HT-29 (cell line): ENCODE data around the gene CFAP92. TPM values are rescaled to one million over a fixed set of nuclear protein-coding genes. Genes with fewer than 3 reads are reported as not detected.
"Not testable (repeated sequence)": the region's sequence is repeated elsewhere in the genome, so short reads cannot be mapped to it uniquely, and the experiment has no call there.

ENCODE experiments used
- DNase-seq: peaks from one replicate; pipeline ENCODE4 v3.0.0-alpha.2; 2015; ENCODE audit warnings: low spot score
- small RNA-seq: library from RNA; depleted of rRNA; stranded (forward); fragments of <200 nt; gene quantifications from one replicate; pipeline ENCODE3, GENCODE V24; 2014
- total RNA-seq: library from RNA; depleted of rRNA; stranded (reverse); fragments of >200 nt; shearing (Covaris generic); gene quantifications from 2 replicates; pipeline ENCODE4 v1.2.3, GENCODE V29; 2014; rRNA removed

Gene CFAP92
- total RNA-seq, 1 experiment from 2014 or later = 0.74 TPM

- DNase-seq = no peak
These were observed 126.4 kb downstream of the CFAP92 start for GRCh38 chr3:128867200-128868125.

GRCh38 chr3:128864849-128865804 is 128.7 kb downstream of the CFAP92 start:
- not testable (repeated sequence) for DNase-seq

DNA sequence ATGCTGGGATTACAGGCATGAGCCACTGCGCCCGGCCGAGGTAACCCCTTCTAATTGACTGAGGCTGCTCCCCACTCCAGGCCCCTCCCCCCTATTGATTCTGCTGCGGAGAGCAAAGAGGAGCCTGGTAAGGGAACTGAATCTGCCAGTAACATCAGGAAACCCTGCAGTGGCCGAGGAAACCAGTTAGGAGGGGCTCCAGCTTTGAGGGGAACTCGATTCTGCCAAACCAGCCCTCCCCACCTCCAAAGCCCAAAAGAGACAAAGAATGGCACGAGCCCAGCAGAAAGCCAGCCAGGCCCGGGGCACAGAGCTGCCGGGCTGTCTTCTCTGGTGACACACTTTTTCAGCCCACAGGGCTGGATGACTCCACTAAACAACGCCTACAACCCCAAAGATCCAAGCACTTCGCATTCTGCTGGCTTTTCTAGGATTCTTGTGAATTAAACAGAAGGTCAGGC is 129.5 kb downstream of the CFAP92 start:
- no peak for DNase-seq

DNA sequence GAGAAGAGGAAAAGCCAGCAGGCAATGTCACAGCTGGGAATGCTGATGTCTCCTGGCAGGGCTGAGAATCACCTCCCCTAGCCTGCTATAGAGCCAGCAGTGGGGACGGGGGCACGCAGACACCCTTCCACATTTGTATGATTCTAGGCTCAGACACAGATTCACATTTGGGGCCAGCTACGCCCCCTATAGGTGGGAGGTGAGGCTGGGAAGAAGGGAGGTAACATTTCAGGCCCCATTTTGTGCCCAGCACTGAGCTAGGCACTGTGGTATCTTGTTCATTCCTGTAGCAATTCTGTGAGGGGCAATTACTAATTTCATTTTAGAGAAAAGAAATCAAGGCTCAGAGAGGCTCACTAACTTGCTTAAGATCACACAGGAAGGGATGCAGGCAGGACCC is 130.3 kb downstream of the CFAP92 start:
- DNase-seq = no peak

DNA sequence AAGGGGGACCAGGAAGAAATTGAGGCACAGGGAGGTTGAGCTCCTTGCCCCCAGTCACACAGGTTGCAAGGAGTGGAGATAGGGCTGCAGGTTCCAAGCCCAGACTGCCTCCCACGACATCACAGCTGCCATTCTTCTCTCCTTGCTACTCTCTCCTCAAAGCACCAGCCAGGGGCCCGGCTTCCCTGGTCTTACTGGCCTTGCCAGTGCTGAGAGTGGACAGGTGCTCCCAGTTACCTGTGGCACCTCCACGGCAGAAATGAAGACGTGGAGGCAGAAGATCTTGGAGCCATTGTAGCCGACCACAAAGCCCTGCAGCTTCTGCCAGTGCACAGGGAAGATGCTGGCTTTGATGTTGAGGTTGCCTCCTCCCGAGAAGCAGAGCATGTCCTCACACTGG is 132.4 kb downstream of the CFAP92 start:
- no peak for DNase-seq

Small RNAs within 50 kb of the gene (small RNA-seq; reads per million reads assigned to genes)
- gene AC112484.4 = not detected

Other genes starting within 250 kb of the CFAP92 start
- 86.2 and 94.1 TPM in 2 replicates for gene ACAD9, start 114.5 kb downstream of the CFAP92 start, total RNA-seq
- 0.25 TPM in 1 of 2 replicates, not detected in the other for gene EFCC1, start 7.2 kb upstream of the CFAP92 start, total RNA-seq
- not detected in 2 replicates for gene GP9, start 66.7 kb upstream of the CFAP92 start, total RNA-seq
- 36.8 and 37.3 TPM in 2 replicates for gene RAB43, start 127.7 kb upstream of the CFAP92 start, total RNA-seq
- 24.2 and 25.2 TPM in 2 replicates for gene ISY1, start 167.0 kb upstream of the CFAP92 start, total RNA-seq
- gene CNBP, start 189.8 kb upstream of the CFAP92 start, total RNA-seq = 289 and 305 TPM in 2 replicates